A375 (cell line): Measurements from ENCODE around the gene C1orf35. TPM values are rescaled to one million over a fixed set of nuclear protein-coding genes. Genes with fewer than 3 reads are reported as not detected.

ENCODE experiments used
- small RNA-seq: library from RNA; depleted of rRNA; stranded (forward); fragments of <200 nt; gene quantifications from one replicate; pipeline ENCODE3, GENCODE V24; 2014
- total RNA-seq: library from RNA; depleted of rRNA; stranded (reverse); fragments of >200 nt; shearing (Covaris generic); gene quantifications from 2 replicates; pipeline ENCODE4 v1.2.3, GENCODE V29; 2014; rRNA removed

Gene C1orf35
- 32.0 and 34.4 TPM in 2 replicates for total RNA-seq

DNA sequence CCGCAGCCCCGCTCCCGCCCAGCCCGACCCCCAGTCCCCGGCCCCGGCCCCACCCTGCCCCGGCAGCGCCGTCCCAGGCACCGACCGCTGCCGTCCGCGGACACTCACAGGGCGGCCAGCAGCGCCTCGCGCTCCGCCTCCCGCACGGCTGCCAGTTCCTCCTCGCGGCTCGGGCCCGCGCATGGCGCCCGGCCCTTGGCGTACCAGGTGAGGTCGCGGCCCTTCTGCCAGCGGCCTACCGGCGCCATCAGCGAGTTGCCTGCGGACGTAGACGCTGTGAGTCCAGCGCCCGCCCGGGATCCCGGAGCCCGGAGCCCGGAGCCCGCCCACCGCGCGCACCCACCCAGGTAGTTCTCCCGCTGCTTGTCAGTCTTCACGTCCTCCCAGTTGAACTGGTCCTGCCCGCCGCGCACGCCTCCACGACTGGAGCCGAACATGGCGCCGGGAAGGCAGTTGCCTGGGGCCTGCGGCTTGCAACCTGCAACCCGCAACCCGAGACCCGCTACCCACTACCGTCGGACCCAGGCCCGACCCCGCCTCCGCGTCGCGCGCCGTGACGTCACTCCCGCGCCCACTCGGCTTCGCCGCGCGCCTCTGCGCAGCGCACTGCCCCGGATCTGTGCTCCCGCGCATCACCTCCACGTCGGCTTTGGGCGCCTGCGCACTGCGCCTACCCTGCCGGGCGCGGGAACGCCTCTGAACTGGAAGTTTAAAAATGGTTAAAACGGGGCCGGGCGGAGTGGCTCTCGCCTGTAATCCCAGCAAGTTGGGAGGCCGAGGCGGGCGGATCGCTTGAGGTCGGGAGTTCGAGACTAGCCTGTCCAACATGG, at the start of gene C1orf35:
C1orf35 (minus strand) TSS at position 535 of the 830 bp plus-strand sequence; CDS start at position 437, 98 bp downstream.

GRCh38 chr1:228149406-228150119, 46.4 kb upstream of the C1orf35 start, which contains the start of gene GJC2:
TSS of gene GJC2 (plus strand) at chr1:228149930. CDS start at chr1:228157759, 7,829 bp downstream.

DNA sequence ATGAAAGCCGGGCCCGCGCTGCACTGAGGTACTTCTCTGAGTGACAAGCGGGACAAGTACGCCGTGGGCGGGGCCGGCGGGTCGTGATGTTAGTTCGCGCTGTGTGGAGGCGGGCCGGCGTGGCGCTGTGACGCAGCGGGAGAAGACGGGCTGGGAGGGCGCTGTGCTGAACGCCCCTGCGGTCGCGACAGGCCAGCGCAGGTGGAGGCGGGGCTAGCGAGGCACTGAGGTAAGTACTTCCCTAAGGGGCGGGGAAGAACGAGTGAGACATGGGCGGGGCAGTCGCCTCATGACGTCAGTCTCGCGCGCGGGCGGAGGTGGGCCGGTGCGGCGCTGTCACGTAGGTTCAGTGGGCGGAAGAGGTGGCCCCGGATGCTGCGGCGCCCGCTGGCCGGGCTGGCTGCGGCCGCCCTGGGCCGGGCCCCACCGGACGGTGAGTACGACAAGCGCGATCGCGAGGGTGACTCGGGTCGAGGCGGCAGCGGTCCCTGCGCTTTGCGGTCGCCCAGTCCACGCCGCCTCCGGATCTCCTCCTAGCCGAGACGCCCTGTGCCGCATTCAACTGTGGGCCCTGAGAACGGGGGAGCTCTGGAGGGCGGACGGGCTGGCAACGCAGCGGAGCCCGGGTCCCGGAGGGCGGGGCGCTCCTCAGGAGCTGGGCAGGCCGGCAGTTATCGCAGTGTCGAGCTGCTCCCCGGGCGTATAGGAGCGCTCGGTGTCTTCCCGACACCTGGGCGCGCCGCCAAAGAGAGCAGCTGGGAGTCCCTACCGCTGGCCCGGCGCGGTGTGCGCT, 37.0 kb upstream of the C1orf35 start, which contains the start of gene GUK1:
GUK1 (plus strand) TSS at position 349 of the 793 bp plus-strand sequence; CDS start at position 373, 24 bp downstream.

GRCh38 chr1:228109073-228109961, 6.2 kb upstream of the C1orf35 start, which contains the start of gene MRPL55:
TSS of gene MRPL55 (minus strand) at chr1:228109299. CDS start at chr1:228108260, 1,039 bp downstream.

GRCh38 chr1:228082214-228082917, 20.8 kb downstream of the C1orf35 start, which contains the start of gene ARF1:
TSS of gene ARF1 (plus strand) at chr1:228082708. CDS start at chr1:228097115, 14,407 bp downstream.

Small RNA genes within 50 kb of the gene (small RNA-seq; reads per million reads assigned to genes)
- not detected for gene AL359510.1

Other genes with a start within 250 kb of the C1orf35 start
- 0.72 and 0.83 TPM in 2 replicates for gene WNT9A, start 155.4 kb downstream of the C1orf35 start, total RNA-seq
- not detected in 2 replicates for gene WNT3A, start 96.3 kb downstream of the C1orf35 start, total RNA-seq
- 259 and 295 TPM in 2 replicates for gene ARF1, start 20.6 kb downstream of the C1orf35 start, total RNA-seq
- 121 and 136 TPM in 2 replicates for gene MRPL55, start 6.0 kb upstream of the C1orf35 start, total RNA-seq
- 342 and 456 TPM in 2 replicates for gene GUK1, start 37.0 kb upstream of the C1orf35 start, total RNA-seq
- 3.1 and 3.3 TPM in 2 replicates for gene GJC2, start 46.6 kb upstream of the C1orf35 start, total RNA-seq
- 9.6 and 10.7 TPM in 2 replicates for gene IBA57, start 62.5 kb upstream of the C1orf35 start, total RNA-seq
- gene OBSCN, start 104.7 kb upstream of the C1orf35 start, total RNA-seq: 3.3 and 3.6 TPM in 2 replicates